Ovary (tissue), 9 donors: ENCODE data around the gene RHBDF1. TPM values are rescaled to one million over a fixed set of nuclear protein-coding genes. Genes with fewer than 3 reads are reported as not detected.
A peak's percentile ranks its signal among the peaks of the same experiment; 100 is the strongest.
"Not testable (repeated sequence)": the region's sequence is repeated elsewhere in the genome, so short reads cannot be mapped to it uniquely, and the experiment has no call there.

ENCODE experiments used
- DNase-seq, 5 donors: peaks; one replicate each; pipeline ENCODE4 v3.0.0-alpha.2; 2019 to 2020
- H3K27ac ChIP-seq, 2 donors: fragments of 200-600 bp; one replicate each; pipeline versions ENCODE4 v1.5.1 to v1.8.0; 2019 to 2022
- H3K27me3 ChIP-seq: fragments of 200-600 bp; one replicate; pipeline ENCODE4 v1.8.0; 2022
- H3K36me3 ChIP-seq: fragments of 200-600 bp; sonication (generic); one replicate; pipeline ENCODE4 v1.5.1; 2019
- H3K4me1 ChIP-seq: one replicate; pipeline ENCODE4 v1.8.1; 2013; ENCODE audit warnings: mild to moderate bottlenecking, moderate library complexity; ENCODE audit not compliant: insufficient read depth
- H3K4me3 ChIP-seq: fragments of 200-600 bp; sonication (generic); one replicate; pipeline ENCODE4 v1.5.1; 2017
- H3K9me3 ChIP-seq, 2 donors: fragments of 200-600 bp in 1 of 2; sonication (generic) in 1 of 2; one replicate each; pipeline versions ENCODE4 v1.5.1 to v1.8.1; 2013 to 2019; ENCODE audit warnings: mild to moderate bottlenecking in 1 of 2, moderate library complexity in 1 of 2
- EP300 ChIP-seq: sonication (generic); formaldehyde crosslinking; IDR thresholded peaks from one replicate; pipeline ENCODE4 v1.6.1; 2017; ENCODE audit warnings: antibody characterized with exemption
- POLR2A ChIP-seq: fragments of 450-650 bp; IDR thresholded peaks from one replicate; pipeline ENCODE4 v1.6.1; 2017; ENCODE audit warnings: antibody characterized with exemption, mild to moderate bottlenecking, moderate library complexity
- WGBS, 3 donors: extraction: QIAGEN DNeasy Blood & Tissue Kit in 1 of 3; methylation state at CpG; one replicate each; pipeline versions ENCODE4 v1.1.5 to v1.1.7; 2013 to 2017; 5-methylcytosine and 5-hydroxymethylcytosine counted together
- intact Hi-C, 4 donors: fragments of 100-400 bp; cut with DNase I; formaldehyde crosslinking; loops; one replicate each; pipeline versions ENCODE4 v1.11.0 to v1.15.1; 2022 to 2023
- polyA plus RNA-seq, 2 donors: library from polyadenylated mRNA; stranded (reverse); fragments of 200-250 nt in 1 of 2; fragments of 350-450 nt in 1 of 2; fragmentation: Illumina TruSeq in 1 of 2; extraction: RNeasy Lipid Tissue Mini Kit (QIAGEN cat#74804) in 1 of 2; gene quantifications; one replicate each; pipeline ENCODE4 v1.2.3, GENCODE V29; 2013 to 2014
- total RNA-seq, 7 donors: library from RNA; depleted of rRNA in 2 of 7; stranded (reverse); fragments of >200 nt in 2 of 7; fragmentation: NEBNext Ultra II Directional in 3 of 7; extraction: Animal tissue kit (Norgen Biotek cat#: 25700) in 3 of 7; gene quantifications; one replicate each; pipeline versions ENCODE4 v1.1.0 to v1.2.4, GENCODE V29; 2016 to 2023
- TF ChIP-seq, protein P1 (sequence below), 3 donors: fragments of 450-650 bp in 2 of 3; fragments of 200-600 bp in 1 of 3; IDR thresholded peaks; one replicate each; pipeline versions ENCODE4 v1.5.1 to v1.8.0; 2016 to 2022; ENCODE audit warnings: antibody characterized with exemption in 3 of 3, mild to moderate bottlenecking in 1 of 3
- donor health status: DM: no; HTN: no; CAD: no; lungs with moderate emphysema.
- donor health status: DM: no; HTN: no; CAD: no.
- donor health status: Bipolar disorder and iron deficiency.
- donor health status: DM: yes; HTN: yes; CAD: no.
- donor health status: DM: no; HTN: no; CAD: no.
- donor health status: DM: yes; HTN: yes; CAD: no.

Gene RHBDF1
- total and polyA plus RNA-seq, 9 donors, result 10.9 to 76.0 (median 49.2) TPM

GRCh38 chr16:38941-39892 lies 33.2 kb downstream of the RHBDF1 start:
- TF ChIP-seq, protein P1, sequence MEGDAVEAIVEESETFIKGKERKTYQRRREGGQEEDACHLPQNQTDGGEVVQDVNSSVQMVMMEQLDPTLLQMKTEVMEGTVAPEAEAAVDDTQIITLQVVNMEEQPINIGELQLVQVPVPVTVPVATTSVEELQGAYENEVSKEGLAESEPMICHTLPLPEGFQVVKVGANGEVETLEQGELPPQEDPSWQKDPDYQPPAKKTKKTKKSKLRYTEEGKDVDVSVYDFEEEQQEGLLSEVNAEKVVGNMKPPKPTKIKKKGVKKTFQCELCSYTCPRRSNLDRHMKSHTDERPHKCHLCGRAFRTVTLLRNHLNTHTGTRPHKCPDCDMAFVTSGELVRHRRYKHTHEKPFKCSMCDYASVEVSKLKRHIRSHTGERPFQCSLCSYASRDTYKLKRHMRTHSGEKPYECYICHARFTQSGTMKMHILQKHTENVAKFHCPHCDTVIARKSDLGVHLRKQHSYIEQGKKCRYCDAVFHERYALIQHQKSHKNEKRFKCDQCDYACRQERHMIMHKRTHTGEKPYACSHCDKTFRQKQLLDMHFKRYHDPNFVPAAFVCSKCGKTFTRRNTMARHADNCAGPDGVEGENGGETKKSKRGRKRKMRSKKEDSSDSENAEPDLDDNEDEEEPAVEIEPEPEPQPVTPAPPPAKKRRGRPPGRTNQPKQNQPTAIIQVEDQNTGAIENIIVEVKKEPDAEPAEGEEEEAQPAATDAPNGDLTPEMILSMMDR (IDR thresholded peaks at IDR 0.05), result no peak
- no peak for TF ChIP-seq EP300
- no peak for TF ChIP-seq POLR2A
- intact Hi-C loops, result no loop called here
- Histone ChIP-seq H3K9me3 (no peaks in the 10 kb centered on the region), H3K27me3 (no peaks in the 10 kb centered on the region), H3K36me3 (no peaks in the 10 kb centered on the region), H3K27ac (no peak overlapping the region), H3K4me1 (no peaks in the 10 kb centered on the region), H3K4me3 (no peak overlapping the region)
- WGBS, 3 donors, result 89 to 92% (median 90%) methylated on average over 13 of the region's 13 CpGs
- no peak for DNase-seq

GRCh38 chr16:38206-38605 lies 34.2 kb downstream of the RHBDF1 start:
- WGBS, 3 donors, result 93 to 96% (median 95%) methylated on average over 11 of the region's 11 CpGs
- H3K27me3 ChIP-seq, H3K4me1 ChIP-seq, H3K4me3 ChIP-seq, H3K27ac ChIP-seq, H3K9me3 ChIP-seq, H3K36me3 ChIP-seq, intact Hi-C loops: not testable (repeated sequence)
- peak in 1 of 5 donors; percentile 10 for DNase-seq

DNA sequence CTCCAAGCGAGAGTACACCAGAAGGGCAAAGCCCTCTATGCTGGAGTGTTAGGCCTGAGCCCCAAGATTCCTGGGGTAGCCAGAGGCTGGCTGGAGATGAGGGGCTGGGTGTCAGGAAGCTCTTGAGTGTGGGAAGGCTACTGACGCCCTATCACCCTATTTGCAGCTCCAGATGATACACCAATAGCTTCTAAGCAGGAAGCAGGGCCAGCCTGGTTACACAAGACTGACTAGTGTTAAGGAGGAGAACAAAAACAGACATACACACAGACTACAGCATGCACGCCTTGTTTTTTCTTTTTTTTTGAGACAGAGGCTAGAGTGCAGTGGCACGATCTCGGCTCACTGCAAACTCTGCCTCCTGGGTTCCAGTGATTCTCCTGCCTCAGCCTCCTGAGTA lies 34.9 kb downstream of the RHBDF1 start:
- Histone ChIP-seq H3K4me3 (no peak overlapping the region), H3K9me3 (no peaks in the 10 kb centered on the region), H3K4me1 (no peaks in the 10 kb centered on the region), H3K27ac (no peak overlapping the region), H3K36me3 (no peaks in the 10 kb centered on the region), H3K27me3 (no peaks in the 10 kb centered on the region)
- DNase-seq, result no peak
- TF ChIP-seq POLR2A (no peak), EP300 (no peak)
- TF ChIP-seq, protein P1 (IDR thresholded peaks at IDR 0.05), result no peak
- intact Hi-C loops, result no loop called here
- 89 to 94% (median 91%) methylated on average over 5 of the region's 5 CpGs for WGBS, 3 donors

GRCh38 chr16:36336-36984 lies 36.0 kb downstream of the RHBDF1 start:
- intact Hi-C loops, result no loop called here

More at GRCh38 chr16:36336-36984, 36.0 kb downstream of the RHBDF1 start:
- H3K4me1 ChIP-seq, result no peaks in the 10 kb centered on the region
- 88 to 90% (median 89%) methylated on average over 15 of the region's 15 CpGs for WGBS, 3 donors
- peak in 1 of 5 donors; percentile 9 for DNase-seq
- H3K27me3 ChIP-seq, result no peaks in the 10 kb centered on the region
- no peaks in the 10 kb centered on the region for H3K9me3 ChIP-seq
- no peak overlapping the region for H3K4me3 ChIP-seq
- H3K27ac ChIP-seq, result no peak overlapping the region
- no peaks in the 10 kb centered on the region for H3K36me3 ChIP-seq
- TF ChIP-seq POLR2A (no peak), EP300 (no peak)
- TF ChIP-seq, protein P1 (IDR thresholded peaks at IDR 0.05), result no peak
